ENCODE results near the gene INF2.

INF2 gene

DNA sequence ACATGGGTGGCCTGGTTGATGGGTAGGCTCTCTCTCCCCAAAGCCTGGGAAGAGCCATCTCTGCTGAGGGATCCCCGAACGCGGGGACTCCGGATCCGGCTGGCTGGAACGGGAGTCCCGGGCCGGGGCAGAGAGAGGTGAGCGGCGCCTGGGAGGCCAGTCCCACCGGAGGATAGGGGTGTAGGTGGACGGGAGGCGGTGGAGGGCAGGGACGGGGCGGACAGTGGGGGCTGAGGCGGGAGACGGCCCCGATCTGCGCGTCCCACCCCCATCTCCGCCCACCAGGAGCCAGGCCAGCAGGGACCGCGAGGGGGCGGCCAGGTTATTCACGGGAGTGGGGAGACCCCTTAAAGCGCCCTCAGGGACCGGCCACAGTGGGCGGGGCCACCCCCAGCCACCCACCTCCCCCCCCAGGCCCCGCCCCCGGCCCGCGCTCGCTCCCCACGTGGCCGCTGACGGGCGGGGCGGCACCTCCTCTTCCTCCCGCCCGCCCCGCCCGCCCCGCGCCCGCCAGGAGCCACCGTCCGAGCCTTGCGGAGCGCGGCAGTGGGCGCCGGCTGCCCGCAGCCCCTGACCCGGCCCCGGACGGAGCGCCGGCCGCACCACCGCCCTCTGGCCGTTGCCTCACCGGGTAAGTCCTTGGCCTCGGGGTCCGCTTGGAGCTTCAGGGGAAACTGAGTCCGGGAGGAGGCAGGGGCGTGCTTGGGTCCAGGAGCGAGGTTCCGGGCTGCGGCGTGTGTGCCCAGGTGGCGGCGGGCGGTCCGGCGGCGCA, at the start of gene INF2:
INF2 (plus strand) TSS at position 510 of the 772 bp plus-strand sequence. CDS start 11,748 bp downstream, outside the sequence.
- in situ Hi-C loops (cut with HindIII; ENCODE audit: low sequenced_read_pairs), result no loop called here

GRCh38 chr14:104639885-104640548, 49.4 kb upstream of the INF2 start:
- peak; percentile 16 for DNase-seq (ENCODE audit: low read depth)
- TF ChIP-seq, protein P1, sequence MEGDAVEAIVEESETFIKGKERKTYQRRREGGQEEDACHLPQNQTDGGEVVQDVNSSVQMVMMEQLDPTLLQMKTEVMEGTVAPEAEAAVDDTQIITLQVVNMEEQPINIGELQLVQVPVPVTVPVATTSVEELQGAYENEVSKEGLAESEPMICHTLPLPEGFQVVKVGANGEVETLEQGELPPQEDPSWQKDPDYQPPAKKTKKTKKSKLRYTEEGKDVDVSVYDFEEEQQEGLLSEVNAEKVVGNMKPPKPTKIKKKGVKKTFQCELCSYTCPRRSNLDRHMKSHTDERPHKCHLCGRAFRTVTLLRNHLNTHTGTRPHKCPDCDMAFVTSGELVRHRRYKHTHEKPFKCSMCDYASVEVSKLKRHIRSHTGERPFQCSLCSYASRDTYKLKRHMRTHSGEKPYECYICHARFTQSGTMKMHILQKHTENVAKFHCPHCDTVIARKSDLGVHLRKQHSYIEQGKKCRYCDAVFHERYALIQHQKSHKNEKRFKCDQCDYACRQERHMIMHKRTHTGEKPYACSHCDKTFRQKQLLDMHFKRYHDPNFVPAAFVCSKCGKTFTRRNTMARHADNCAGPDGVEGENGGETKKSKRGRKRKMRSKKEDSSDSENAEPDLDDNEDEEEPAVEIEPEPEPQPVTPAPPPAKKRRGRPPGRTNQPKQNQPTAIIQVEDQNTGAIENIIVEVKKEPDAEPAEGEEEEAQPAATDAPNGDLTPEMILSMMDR (IDR thresholded peaks at IDR 0.05; ENCODE audit: low read depth, low read length, missing control alignments), result peak; percentile 86
- no peak overlapping the region for H3K4me3 ChIP-seq (ENCODE audit: low read depth, low read length)
- in situ Hi-C loops (cut with HindIII; ENCODE audit: low sequenced_read_pairs), result no loop called here

More for the DNA sequence above, at the start of gene INF2:
- TF ChIP-seq, protein P1 (IDR thresholded peaks at IDR 0.05; ENCODE audit: low read depth, low read length, missing control alignments), result no peak
- H3K4me3 ChIP-seq (ENCODE audit: low read depth, low read length), result peak within 1 kb of the TSS; percentile 77
- DNase-seq (ENCODE audit: low read depth), result no peak

DNA sequence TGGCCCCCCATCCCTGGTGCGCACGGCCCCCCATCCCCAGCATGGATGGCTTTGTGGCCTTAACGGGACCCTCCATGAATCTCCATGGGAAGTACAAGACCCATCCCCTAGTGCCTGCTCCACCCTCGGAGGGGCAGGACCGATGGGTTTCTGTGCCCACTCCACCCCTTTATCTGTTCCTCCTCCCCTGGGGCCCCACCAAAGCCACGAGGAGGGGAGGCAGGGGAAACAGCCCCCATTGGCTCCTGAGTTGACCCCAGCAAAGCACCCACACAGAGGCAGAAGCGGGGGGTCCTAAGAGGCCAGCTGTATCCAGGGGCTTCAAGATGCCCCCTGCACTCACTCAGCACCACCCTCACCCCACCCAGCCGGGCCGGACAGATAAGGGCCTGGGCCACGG, 48.7 kb upstream of the INF2 start:
- in situ Hi-C loops (cut with HindIII; ENCODE audit: low sequenced_read_pairs), result no loop called here
- DNase-seq (ENCODE audit: low read depth), result no peak
- TF ChIP-seq, protein P1 (IDR thresholded peaks at IDR 0.05; ENCODE audit: low read depth, low read length, missing control alignments), result no peak
- no peak overlapping the region for H3K4me3 ChIP-seq (ENCODE audit: low read depth, low read length)

DNA sequence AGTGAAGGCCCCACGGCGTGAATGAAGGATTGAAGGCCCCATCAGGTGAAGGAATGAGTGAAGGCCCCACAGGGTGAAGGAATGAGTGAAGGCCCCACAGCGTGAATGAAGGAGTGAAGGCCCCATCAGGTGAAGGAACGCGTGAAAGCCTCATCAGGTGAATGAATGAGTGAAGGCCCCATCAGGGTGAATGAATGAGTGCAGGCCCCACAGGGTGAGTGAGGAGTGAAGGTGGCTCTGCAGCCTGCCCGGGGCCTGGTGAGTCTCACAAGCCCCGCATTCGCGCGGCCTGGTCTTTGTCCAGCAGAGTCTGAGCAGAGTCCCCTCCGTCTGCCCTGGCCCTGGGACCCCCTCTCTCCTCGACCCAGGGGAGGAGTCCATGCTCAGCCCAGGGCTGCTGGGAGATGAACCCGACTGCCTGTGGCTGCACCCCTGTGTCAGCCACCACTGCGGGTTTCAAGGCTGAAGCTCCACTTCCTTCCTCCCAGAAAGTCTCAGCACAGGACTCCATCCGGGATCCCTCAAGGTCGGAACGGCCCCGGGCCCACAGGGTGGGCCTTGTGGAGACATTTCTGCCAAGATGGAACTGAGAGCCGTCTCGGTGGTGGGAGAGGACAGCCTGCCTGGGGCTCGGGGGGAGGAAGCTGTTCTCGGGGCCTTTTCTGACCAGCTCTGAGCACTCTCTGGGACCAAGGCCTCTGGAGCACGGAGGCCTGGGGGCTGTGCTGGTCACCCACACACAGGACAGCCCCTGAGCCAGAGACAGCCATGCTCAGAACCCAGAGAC, 47.5 kb upstream of the INF2 start:
- TF ChIP-seq, protein P1 (IDR thresholded peaks at IDR 0.05; ENCODE audit: low read depth, low read length, missing control alignments), result no peak
- in situ Hi-C loops (cut with HindIII; ENCODE audit: low sequenced_read_pairs), result no loop called here
- DNase-seq (ENCODE audit: low read depth), result no peak
- H3K4me3 ChIP-seq (ENCODE audit: low read depth, low read length), result no peak overlapping the region

- TF ChIP-seq, protein P1 (IDR thresholded peaks at IDR 0.05; ENCODE audit: low read depth, low read length, missing control alignments), result no peak
- DNase-seq (ENCODE audit: low read depth), result no peak
- in situ Hi-C loops (cut with HindIII; ENCODE audit: low sequenced_read_pairs), result no loop called here
- no peak overlapping the region for H3K4me3 ChIP-seq (ENCODE audit: low read depth, low read length)
Observed at GRCh38 chr14:104642540-104642868, 46.9 kb upstream of the INF2 start.

- TF ChIP-seq, protein P1 (IDR thresholded peaks at IDR 0.05; ENCODE audit: low read depth, low read length, missing control alignments), result no peak
- in situ Hi-C loops (cut with HindIII; ENCODE audit: low sequenced_read_pairs), result no loop called here
- no peak overlapping the region for H3K4me3 ChIP-seq (ENCODE audit: low read depth, low read length)
- no peak for DNase-seq (ENCODE audit: low read depth)
Observed at GRCh38 chr14:104643306-104643705, 46.1 kb upstream of the INF2 start.
